GM19395 (cell line): ENCODE results near the gene FITM1.

ENCODE experiments used
- ATAC-seq: cut with Tn5 transposase; IDR thresholded peaks from one replicate; pipeline ENCODE4 v1.9.1; 2021; ENCODE audit warnings: mild to moderate bottlenecking, moderate library complexity; ENCODE audit not compliant: unreplicated experiment

FITM1 gene

DNA sequence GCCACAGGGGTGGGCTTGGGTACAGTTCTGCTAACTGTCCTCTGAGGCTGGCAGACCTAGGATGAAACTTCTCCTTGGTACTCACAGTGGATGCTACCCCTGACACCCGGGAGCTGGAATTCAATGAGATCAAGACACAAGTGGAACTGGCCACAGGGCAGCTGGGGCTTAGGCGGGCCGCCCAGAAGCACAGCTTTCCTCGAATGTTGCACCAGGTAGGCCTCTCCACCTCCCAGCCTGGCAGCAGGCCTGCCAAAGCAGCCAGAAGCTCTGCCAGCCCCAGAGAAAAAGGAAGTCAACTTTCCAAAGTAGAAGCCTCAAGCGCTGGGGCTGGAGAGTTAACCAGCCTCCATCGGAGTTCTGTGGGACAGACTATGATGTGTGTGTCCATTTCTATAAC, 13.3 kb upstream of the FITM1 start:
- no peak for ATAC-seq

DNA sequence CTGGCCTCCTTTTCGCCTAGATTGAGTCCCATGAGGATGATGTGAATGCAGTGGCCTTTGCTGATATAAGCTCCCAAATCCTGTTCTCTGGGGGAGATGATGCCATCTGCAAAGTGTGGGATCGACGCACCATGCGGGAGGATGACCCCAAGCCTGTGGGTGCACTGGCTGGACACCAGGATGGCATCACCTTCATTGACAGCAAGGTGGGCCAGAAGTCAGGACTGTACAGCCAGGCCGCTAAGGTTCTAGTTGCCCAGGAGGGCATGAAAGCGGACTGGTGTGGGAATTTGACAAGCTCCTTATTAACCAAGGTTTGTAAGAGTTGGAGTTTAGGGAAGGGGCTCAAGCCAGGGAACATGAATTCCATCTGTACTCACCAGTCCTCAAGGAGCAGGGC, 10.8 kb upstream of the FITM1 start:
- no peak for ATAC-seq

GRCh38 chr14:24121210-24121609, 9.2 kb upstream of the FITM1 start:
- ATAC-seq: no peak

GRCh38 chr14:24122416-24122815, 8.0 kb upstream of the FITM1 start:
- no peak for ATAC-seq

DNA sequence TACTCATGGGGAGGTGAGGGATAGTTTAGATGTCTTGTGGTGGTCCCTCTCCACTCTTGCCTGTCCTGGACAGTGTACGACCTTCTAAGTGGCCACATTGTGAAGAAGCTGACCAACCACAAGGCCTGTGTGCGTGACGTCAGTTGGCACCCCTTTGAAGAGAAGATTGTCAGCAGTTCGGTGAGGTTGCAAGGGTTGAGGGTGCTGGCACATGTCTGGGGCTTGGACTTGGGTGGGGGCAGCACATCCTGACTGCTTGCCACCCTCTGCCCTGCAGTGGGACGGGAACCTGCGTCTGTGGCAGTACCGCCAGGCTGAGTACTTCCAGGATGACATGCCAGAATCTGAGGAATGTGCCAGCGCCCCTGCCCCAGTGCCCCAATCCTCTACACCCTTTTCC, 7.6 kb upstream of the FITM1 start:
- no peak for ATAC-seq

DNA sequence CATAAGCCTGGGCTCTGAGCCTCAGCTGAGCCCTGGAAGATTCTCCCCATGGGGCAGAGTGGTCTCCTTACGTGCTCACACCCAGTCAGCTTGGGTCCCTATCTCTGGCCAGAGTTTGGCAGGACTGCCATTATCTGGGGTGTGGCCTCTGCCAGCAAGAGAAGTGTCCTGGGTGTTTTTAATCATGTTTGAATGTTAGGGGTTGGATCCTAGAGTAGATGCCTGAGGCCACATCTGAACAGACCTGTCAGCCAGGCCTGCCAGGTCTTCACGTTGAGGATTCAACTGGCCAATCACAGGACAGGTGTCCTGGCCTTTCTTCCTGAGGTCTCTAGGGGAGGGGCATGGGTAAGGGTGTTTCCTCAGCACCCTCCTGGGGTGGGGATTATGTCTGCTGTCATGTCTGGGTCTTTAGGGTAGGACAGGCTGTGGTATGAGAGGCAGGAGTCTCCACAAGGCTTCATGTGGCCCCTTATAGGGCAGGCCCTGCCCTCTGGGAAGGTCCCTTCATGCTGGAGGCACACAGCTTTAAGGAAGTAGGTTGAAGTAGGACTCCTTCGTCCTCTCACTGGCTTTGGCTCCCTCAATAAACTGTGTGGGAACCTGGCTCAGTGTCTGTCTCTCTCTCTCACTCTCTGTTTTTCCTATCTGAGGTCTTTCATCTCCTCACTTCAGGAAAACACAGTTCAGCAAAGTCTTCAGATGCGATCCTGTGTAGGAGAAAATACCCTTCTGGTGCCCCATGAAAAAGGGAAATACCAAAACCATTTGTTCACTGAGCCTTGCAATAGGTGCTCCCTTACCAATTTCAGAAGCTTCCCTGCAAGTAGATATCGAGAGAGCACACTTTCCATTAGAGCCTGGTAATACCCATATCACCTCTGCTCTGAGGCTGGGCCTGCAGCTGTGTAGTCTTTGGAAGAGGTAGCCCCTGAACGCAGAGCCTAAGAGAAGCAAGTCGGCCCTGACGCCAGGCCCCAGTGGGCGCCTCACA, 6.7 kb upstream of the FITM1 start:
- no peak for ATAC-seq

DNA sequence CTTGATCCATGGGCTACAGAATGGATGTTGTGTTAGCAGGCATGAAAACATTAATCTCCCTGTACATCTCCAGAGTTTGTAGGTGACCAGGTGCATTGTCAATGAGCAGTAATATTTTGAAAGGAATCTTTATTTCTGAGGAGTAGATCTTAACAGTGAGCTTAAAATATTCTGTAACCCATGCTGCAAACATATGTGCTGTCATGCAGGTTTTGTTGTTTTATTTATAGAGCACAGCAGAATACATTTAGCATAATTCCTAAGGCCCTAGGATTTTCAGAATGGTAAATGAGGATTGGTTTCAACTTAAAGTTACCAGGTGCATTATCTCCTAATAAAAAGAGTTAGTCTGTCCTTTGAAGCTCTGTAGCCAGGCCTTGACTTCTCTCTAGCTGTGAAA, 3.5 kb upstream of the FITM1 start:
- no peak for ATAC-seq

DNA sequence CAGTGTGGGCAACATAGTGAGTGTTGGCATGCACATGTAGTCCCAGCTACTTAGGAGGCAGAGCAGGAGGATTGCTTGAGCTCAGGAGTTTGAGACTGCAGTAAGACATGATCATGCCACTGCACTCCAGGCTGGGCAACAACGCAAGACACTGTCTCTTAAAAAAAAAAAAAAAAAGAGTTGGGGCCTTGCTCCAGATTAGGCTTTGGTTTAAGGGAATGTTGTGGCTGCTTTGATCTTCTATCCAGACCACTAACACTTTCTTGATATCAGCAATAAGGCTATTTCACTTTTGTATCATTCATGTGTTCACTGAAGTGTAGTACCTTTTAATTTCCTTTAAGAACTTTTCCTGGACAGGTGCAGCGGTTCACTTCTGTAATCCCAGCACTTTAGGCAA, 2.8 kb upstream of the FITM1 start:
- no peak for ATAC-seq

- no peak for ATAC-seq
These were observed 955 bp upstream of the FITM1 start for GRCh38 chr14:24129410-24129998.

DNA sequence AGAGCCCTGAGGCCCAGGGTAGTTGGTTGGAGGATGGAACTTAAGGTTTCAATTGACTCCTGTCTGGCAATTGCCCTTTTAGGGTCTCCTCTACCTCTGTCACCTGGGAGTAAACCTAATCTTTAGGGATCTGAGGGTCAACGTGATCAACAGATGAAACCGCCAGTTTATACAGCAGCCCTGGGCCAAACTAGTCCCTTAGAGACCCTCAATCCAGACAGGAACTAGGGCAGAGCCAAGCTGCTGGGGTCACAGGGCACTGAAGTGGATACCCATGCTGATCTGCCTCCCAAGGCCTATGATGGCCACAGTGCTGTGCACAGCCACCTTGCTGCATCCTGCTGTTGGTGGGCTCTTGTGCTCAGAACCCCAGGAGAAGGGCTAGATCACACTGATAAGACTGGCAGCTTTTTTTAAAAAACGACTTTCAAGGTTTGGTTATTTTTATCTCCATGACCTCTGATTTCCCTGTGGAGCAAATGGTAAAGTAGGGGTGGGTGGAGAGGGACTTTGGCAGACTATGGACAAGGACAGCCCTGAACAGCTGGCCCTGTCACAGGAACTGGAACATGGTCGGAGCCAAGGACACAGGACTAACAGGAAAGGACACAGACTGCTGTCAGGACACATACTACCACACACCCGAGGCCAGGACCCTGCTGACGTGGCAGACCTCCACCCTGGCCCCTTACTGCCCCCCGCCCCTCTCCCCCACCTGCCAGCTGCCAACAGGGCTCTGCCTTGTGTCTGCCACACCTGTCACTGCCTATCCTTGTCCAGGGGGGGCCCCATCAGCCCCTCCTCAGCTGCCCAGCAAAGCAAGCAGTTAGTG, 474 bp downstream of the FITM1 start:
- ATAC-seq: no peak

GRCh38 chr14:24131549-24131966, 1.1 kb downstream of the FITM1 start:
- ATAC-seq: no peak

DNA sequence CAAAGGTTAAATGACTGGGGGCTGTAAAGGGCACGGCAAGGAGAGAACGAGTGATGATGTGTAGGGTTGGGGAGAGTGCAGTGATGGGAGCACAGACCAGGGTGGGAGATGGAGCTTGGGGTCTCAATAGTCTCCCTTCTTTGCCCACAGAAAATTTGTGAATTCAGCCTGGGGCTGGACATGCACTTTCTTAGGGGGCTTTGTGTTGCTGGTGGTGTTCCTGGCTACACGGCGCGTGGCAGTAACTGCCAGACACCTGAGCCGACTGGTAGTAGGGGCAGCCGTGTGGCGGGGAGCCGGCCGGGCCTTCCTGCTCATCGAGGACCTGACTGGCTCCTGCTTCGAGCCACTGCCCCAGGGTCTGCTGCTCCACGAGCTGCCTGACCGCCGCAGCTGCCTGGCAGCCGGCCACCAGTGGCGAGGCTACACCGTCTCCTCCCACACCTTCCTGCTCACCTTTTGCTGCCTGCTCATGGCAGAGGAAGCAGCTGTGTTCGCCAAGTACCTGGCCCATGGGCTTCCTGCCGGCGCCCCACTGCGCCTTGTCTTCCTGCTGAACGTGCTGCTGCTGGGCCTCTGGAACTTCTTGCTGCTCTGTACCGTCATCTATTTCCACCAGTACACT, 1.7 kb downstream of the FITM1 start:
- ATAC-seq: no peak

DNA sequence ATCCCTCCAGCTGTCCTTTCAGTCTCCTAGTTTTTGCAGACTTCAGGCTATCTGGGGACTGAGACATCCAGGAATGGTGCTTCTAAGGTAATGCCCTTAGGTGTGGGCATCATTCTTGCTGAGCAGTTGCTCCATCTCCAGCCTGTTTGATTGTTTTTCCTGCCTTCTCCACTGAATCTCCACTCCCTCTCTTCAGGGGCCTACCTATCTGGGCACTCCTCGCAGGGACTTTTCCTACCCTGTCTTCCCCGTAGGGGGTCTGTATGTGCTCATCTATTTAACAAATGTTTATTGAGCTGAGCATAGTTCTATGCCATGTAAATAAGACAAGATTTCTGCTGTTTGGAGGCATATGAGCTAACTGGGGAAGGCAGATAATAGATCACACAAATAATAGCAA, 2.5 kb downstream of the FITM1 start:
- no peak for ATAC-seq

DNA sequence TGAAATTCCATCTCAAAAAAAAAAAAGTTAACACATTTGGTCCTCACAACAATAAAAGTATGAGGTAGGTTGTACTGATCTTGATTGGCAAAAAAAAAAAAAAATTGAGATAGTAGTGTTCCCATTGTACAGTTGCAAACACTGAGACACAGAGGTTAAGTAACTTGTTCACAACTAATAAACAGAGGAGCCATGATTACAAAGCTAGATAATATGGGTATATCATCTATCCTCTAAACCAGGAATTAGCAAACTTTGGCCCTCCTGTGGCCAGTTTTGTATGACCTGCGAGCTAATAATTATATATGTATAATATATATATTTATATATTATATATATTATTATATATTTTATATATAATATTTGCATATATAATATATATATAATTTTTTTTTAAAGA, 3.3 kb downstream of the FITM1 start:
- no peak for ATAC-seq

- peak; percentile 9 for ATAC-seq
These were observed 5.0 kb downstream of the FITM1 start for GRCh38 chr14:24135584-24135833.

DNA sequence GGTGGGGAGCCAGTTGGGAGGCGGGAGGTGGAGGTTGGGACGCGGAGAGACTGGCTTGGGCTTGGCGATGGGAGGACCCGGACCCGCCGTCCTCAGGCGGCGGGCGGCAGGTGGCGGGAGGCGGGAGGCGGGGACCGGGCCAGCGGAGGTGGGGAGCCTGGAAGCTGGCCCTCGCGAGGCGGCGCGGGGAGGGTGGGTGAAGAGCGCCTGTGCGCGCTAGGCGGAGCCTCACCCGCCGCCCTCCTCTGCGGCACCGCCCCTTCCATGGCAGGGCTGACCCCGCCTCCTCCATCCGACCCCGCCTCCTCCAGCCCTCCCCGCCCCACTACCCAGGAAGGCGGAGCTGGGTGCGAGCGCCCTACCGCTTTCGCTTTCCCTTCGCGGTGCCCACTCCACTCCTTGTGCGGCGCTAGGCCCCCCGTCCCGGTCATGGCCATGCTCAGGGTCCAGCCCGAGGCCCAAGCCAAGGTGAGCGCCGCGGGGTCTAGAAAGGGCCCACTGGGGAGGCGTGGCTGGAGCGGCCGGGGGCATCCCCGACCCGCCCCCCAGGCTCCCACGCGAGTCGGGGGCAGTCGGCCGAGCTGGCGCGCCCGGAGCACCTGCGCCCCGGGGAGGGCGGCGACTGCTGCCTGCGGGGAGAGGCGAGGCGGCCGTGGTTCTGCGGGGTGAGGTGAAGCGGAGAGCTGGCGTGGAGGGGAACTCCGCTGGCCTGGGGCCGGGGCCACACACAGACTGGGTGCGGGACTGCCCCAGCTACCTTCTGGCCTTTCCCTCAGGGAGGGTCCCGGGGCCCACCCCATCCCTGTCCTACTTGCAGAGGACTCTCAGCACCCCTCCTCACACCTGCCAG, 5.6 kb downstream of the FITM1 start, which contains the start of gene PSME1:
TSS of gene PSME1 (plus strand) at position 361 of the 850 bp plus-strand sequence. CDS start at position 430, 69 bp downstream.
- ATAC-seq: peak; percentile 75

DNA sequence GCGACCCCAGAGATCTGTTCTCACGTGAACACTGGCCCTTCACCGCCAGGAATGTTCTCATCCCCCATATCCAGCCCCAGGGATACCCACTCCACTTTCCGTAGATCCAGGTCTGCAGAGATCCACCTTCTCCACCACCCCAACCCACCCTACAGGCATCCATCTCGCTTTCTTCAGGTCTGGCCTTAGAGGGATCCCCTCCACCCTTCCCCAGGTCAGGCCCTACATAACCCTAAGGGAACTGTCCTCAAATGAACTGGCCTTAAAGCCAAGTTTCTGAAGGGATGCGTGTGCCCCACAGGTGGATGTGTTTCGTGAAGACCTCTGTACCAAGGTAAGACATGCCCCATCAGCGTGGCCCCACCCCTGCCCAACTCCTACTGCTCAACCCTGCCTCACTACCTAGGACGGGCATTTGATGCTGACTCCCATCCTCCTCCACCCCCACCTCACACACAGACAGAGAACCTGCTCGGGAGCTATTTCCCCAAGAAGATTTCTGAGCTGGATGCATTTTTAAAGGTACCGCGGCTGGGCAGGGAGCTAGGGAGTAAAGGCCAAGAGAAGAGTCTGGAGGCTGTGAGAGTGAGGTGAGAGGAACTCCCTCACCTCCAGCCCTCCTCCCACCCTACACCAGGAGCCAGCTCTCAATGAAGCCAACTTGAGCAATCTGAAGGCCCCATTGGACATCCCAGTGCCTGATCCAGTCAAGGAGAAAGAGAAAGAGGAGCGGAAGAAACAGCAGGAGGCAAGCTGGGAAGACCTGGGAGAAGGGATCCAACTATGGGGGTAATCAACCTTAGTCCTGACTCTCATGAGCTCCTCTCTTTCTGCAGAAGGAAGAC, 6.4 kb downstream of the FITM1 start:
- ATAC-seq: no peak

DNA sequence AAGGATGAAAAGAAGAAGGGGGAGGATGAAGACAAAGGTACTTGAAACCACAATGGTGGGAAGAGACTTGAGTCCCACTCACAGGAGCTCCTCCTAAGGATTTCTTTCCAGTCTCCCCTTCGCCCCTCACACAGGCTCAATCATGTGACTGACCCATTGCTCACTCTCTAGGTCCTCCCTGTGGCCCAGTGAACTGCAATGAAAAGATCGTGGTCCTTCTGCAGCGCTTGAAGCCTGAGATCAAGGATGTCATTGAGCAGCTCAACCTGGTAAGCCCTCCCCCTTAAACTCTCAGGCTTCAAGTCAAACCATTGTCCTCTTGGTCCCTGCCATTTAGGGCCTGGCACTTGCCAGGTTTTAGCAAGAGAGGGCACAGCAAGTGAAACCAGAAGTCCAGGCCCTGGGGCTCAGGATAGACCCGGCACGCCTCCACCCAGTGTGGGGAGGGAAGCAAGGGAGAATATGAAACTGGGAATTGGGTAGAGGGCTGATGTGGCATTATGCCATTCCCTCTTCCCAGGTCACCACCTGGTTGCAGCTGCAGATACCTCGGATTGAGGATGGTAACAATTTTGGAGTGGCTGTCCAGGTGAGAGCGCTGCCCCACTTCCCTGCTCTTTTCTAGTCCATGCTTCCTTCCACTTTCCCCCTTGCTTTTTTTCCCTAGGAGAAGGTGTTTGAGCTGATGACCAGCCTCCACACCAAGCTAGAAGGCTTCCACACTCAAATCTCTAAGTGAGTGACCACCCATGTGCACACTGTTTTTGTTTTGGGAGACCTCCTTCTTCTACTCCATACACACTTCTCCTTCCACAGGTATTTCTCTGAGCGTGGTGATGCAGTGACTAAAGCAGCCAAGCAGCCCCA, 7.3 kb downstream of the FITM1 start:
- no peak for ATAC-seq
